ENCODE data around the gene MREG.

The MREG gene

GRCh38 chr2:215899141-215900074, 113.9 kb downstream of the MREG start:
- Mint-ChIP-seq H3K9me3 (no peaks in the 10 kb centered on the region), H3K4me1 (ENCODE audit: low read depth) (no peaks in the 10 kb centered on the region), H3K27me3 (peaks cover 14% of the 10 kb centered on the region), H3K36me3 (ENCODE audit: low read depth) (no peaks in the 10 kb centered on the region), H3K4me3 (no peak overlapping the region), H3K27ac (no peak overlapping the region)

DNA sequence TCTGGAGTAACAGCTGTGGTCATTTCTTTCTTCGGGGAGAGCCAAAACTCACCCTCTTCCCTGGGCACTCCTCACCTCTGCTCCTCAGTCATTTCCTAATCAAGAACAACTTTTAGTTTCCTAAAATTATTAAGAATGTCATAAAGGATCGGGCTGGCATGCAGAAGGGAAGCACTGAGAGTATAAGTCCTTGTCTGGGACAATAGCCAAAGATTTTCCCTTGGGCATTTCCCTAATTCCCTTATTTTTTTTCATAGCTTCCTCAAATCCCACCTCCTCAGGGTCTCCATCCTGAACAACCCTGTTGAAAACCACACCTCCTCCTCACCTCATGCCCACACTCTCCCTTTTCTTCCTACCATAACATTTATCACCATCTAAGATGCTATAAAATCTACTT, 115.0 kb downstream of the MREG start:
- H3K4me3 Mint-ChIP-seq, result no peak overlapping the region
- H3K4me1 Mint-ChIP-seq (ENCODE audit: low read depth), result no peaks in the 10 kb centered on the region
- no peaks in the 10 kb centered on the region for H3K36me3 Mint-ChIP-seq (ENCODE audit: low read depth)
- no peaks in the 10 kb centered on the region for H3K9me3 Mint-ChIP-seq
- H3K27ac Mint-ChIP-seq, result no peak overlapping the region
- H3K27me3 Mint-ChIP-seq, result peaks cover 14% of the 10 kb centered on the region

DNA sequence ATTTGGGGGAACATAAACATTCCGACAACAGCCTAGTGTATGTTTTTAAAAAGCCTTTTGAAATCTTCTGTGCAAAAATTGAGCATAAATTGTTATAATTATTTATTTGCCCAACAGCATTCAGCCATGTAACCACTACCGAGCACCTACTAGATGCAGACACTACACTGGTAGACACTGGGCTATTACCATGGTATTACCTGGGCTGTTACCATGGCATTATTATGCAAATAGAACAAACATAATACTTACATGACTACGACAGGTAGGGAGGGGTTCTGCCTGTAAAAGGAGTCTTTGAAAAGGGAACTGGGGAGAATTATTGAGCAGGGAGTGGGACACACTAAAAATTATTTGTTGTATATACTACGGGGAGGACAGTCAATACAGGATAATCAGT, 116.4 kb downstream of the MREG start:
- no peak overlapping the region for H3K4me3 Mint-ChIP-seq
- no peaks in the 10 kb centered on the region for H3K9me3 Mint-ChIP-seq
- H3K27me3 Mint-ChIP-seq, result peaks cover 16% of the 10 kb centered on the region
- no peaks in the 10 kb centered on the region for H3K4me1 Mint-ChIP-seq (ENCODE audit: low read depth)
- no peak overlapping the region for H3K27ac Mint-ChIP-seq
- no peaks in the 10 kb centered on the region for H3K36me3 Mint-ChIP-seq (ENCODE audit: low read depth)

GRCh38 chr2:215895330-215895729, 118.0 kb downstream of the MREG start:
- no peaks in the 10 kb centered on the region for H3K36me3 Mint-ChIP-seq (ENCODE audit: low read depth)
- no peaks in the 10 kb centered on the region for H3K9me3 Mint-ChIP-seq
- no peak overlapping the region for H3K27ac Mint-ChIP-seq
- no peaks in the 10 kb centered on the region for H3K4me1 Mint-ChIP-seq (ENCODE audit: low read depth)
- H3K4me3 Mint-ChIP-seq, result no peak overlapping the region
- peaks cover 13% of the 10 kb centered on the region for H3K27me3 Mint-ChIP-seq
